GM12878 (cell line): Measurements from ENCODE around the gene COQ8B.

ENCODE experiments used
- GABPA ChIP-seq: IDR thresholded peaks from 2 replicates; pipeline ENCODE4 v1.6.1; 2014; ENCODE audit warnings: antibody characterized with exemption, low read depth, mild to moderate bottlenecking, inconsistent platforms
- TF ChIP-seq, protein P1 (sequence below): IDR thresholded peaks from 2 replicates; pipeline ENCODE4 v1.6.1; 2012; ENCODE audit warnings: low read depth, low read length, improper control_type of control experiment

DNA sequence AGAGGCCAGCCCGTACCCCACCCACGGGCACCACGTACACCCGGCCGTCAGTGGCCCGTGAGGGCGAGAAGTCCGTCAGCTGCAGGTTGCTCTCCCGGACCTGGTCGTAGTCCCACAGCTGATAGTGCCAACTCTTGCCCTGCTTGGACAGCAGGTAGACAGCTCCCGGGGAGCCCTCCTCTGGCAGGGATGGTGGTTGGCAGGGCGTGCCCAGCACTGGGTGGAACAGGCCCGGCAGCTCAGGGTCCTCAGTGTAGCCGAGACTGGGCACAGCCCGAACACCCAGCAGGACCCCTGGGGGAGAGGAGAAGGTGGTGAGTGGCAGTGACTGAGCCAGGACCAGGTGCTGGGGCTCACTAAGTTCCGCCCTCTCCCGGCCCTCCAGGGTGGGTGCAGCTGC lies 25.8 kb upstream of the COQ8B start:
- no peak for TF ChIP-seq GABPA
- TF ChIP-seq, protein P1, sequence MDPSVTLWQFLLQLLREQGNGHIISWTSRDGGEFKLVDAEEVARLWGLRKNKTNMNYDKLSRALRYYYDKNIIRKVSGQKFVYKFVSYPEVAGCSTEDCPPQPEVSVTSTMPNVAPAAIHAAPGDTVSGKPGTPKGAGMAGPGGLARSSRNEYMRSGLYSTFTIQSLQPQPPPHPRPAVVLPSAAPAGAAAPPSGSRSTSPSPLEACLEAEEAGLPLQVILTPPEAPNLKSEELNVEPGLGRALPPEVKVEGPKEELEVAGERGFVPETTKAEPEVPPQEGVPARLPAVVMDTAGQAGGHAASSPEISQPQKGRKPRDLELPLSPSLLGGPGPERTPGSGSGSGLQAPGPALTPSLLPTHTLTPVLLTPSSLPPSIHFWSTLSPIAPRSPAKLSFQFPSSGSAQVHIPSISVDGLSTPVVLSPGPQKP: no peak
